HG03432 (cell line): ENCODE measurements around the gene UBAC1.
A peak's percentile ranks its signal among the peaks of the same experiment; 100 is the strongest.
"Not testable (repeated sequence)": the region's sequence is repeated elsewhere in the genome, so short reads cannot be mapped to it uniquely, and the experiment has no call there.

Experiments used
- ATAC-seq: cut with Tn5 transposase; IDR thresholded peaks from one replicate; pipeline ENCODE4 v1.9.1; 2021; ENCODE audit warnings: mild to moderate bottlenecking, moderate library complexity; ENCODE audit not compliant: unreplicated experiment

UBAC1 gene

GRCh38 chr9:135923508-135923907 is 37.7 kb downstream of the UBAC1 start:
- ATAC-seq, result no peak

- ATAC-seq, result no peak
These were observed 39.3 kb downstream of the UBAC1 start for GRCh38 chr9:135921749-135922310.

GRCh38 chr9:135920973-135921585 is 40.1 kb downstream of the UBAC1 start:
- ATAC-seq, result no peak

GRCh38 chr9:135920256-135920930 is 40.8 kb downstream of the UBAC1 start:
- ATAC-seq, result no peak

GRCh38 chr9:135919318-135919890 is 41.8 kb downstream of the UBAC1 start:
- no peak for ATAC-seq

- not testable (repeated sequence) for ATAC-seq
These were observed 44.9 kb downstream of the UBAC1 start for GRCh38 chr9:135916227-135916626.

- no peak for ATAC-seq
These were observed 46.3 kb downstream of the UBAC1 start for GRCh38 chr9:135914921-135915320.

GRCh38 chr9:135911233-135911632 is 49.9 kb downstream of the UBAC1 start:
- ATAC-seq, result not testable (repeated sequence)

- ATAC-seq, result no peak
These were observed 50.4 kb downstream of the UBAC1 start for GRCh38 chr9:135910757-135911156.

GRCh38 chr9:135910216-135910615 is 51.0 kb downstream of the UBAC1 start:
- no peak for ATAC-seq

- ATAC-seq, result no peak
These were observed 51.8 kb downstream of the UBAC1 start for GRCh38 chr9:135909371-135909770.

- ATAC-seq, result no peak
These were observed 52.4 kb downstream of the UBAC1 start for GRCh38 chr9:135908754-135909204.

- no peak for ATAC-seq
These were observed 53.0 kb downstream of the UBAC1 start for GRCh38 chr9:135908093-135908753.

GRCh38 chr9:135907431-135908092 is 53.6 kb downstream of the UBAC1 start, which contains the start of gene CAMSAP1:
CAMSAP1 (minus strand) TSS chr9:135907546; CDS start chr9:135907159, 387 bp downstream.
- ATAC-seq, result peak; percentile 77

- peak; percentile 23 for ATAC-seq
These were observed 54.2 kb downstream of the UBAC1 start for GRCh38 chr9:135907006-135907430.

- ATAC-seq, result peak; percentile 20
These were observed 54.7 kb downstream of the UBAC1 start for GRCh38 chr9:135906291-135907005.

- ATAC-seq, result no peak
These were observed 55.6 kb downstream of the UBAC1 start for GRCh38 chr9:135905380-135906258.

GRCh38 chr9:135903786-135904520 is 57.2 kb downstream of the UBAC1 start:
- no peak for ATAC-seq

- ATAC-seq, result no peak
These were observed 57.9 kb downstream of the UBAC1 start for GRCh38 chr9:135903358-135903656.
